SK-N-SH (cell line): ENCODE results near the gene ATN1. TPM values are rescaled to one million over a fixed set of nuclear protein-coding genes. Genes with fewer than 3 reads are reported as not detected.

Experiments
- CTCF ChIA-PET: fragments of 300-600, 350-600 bp; formaldehyde crosslinking; extraction: SDS; loops from one replicate; lab custom pipeline; 2021; lab: Yijun Ruan, JAX
- POLR2A ChIA-PET: fragments of 350-600 bp; sonication (Branson Sonifier 250); formaldehyde crosslinking; extraction: SDS; loops from one replicate; lab custom pipeline; 2020; ENCODE audit warnings: antibody characterized with exemption, inconsistent platforms; lab: Yijun Ruan, JAX
- DNase-seq: peaks from one replicate; pipeline ENCODE4 v3.0.0; 2012
- H2AFZ ChIP-seq: fragments of 200-600 bp; sonication (generic); 2 replicates; pipeline ENCODE4 v1.8.1; 2016; ENCODE audit warnings: antibody characterized with exemption, mild to moderate bottlenecking, low read depth
- H3F3A ChIP-seq: fragments of 200-600 bp; sonication (generic); replicated peaks from 2 replicates; pipeline ENCODE3; 2016; ENCODE audit warnings: antibody characterized with exemption, mild to moderate bottlenecking; ENCODE audit not compliant: insufficient read depth
- H3K27ac ChIP-seq, 2 experiments: fragments of 200-500 bp in 1 of 2; fragments of 200-600 bp in 1 of 2; sonication (Bioruptor generic) in 1 of 2; sonication (generic), shearing (Covaris generic) in 1 of 2; 2 replicates each; pipeline versions ENCODE4 v1.5.1 to v1.6.1; 2014 to 2016; ENCODE audit warnings: low read depth in 2 of 2, inconsistent platforms in 1 of 2, low read length in 1 of 2, mild to moderate bottlenecking in 1 of 2, mixed read lengths in 1 of 2
- H3K27me3 ChIP-seq: fragments of 200-600 bp; sonication (generic), shearing (Covaris generic); 2 replicates; pipeline ENCODE4 v1.6.1; 2016; ENCODE audit warnings: mixed run types; ENCODE audit not compliant: insufficient read depth
- H3K36me3 ChIP-seq, 2 experiments: fragments of 200-500 bp in 1 of 2; fragments of 200-600 bp in 1 of 2; sonication (Bioruptor generic) in 1 of 2; sonication (generic) in 1 of 2; replicated peaks in 1 of 2; 2 replicates each; pipeline versions ENCODE3 to v1.5.1; 2014 to 2016; ENCODE audit warnings: low read length in 1 of 2, mild to moderate bottlenecking in 1 of 2; ENCODE audit not compliant: insufficient read depth in 2 of 2, control insufficient read depth in 1 of 2
- H3K4me1 ChIP-seq, 2 experiments: fragments of 200-500 bp in 1 of 2; fragments of 200-600 bp in 1 of 2; sonication (Bioruptor generic) in 1 of 2; sonication (generic), shearing (Covaris generic) in 1 of 2; 2 replicates each; pipeline versions ENCODE4 v1.5.1 to v1.6.1; 2014 to 2016; ENCODE audit warnings: low read depth in 1 of 2, low read length in 1 of 2, mixed run types in 1 of 2; ENCODE audit not compliant: insufficient read depth in 2 of 2, control insufficient read depth in 1 of 2
- H3K4me2 ChIP-seq: fragments of 200-600 bp; sonication (generic), shearing (Covaris generic); 2 replicates; pipeline ENCODE4 v1.6.1; 2017; ENCODE audit warnings: mixed run types
- H3K4me3 ChIP-seq, 2 experiments: fragments of 200-500 bp in 1 of 2; fragments of 200-600 bp in 1 of 2; sonication (Bioruptor generic) in 1 of 2; sonication (generic), shearing (Covaris generic) in 1 of 2; 2 replicates each; pipeline versions ENCODE4 v1.5.1 to v1.8.1; 2014 to 2016; ENCODE audit warnings: low read depth in 2 of 2, inconsistent platforms in 1 of 2, low read length in 1 of 2, mild to moderate bottlenecking in 1 of 2, mixed read lengths in 1 of 2, moderate library complexity in 1 of 2
- H3K79me2 ChIP-seq: fragments of 200-600 bp; sonication (generic); 2 replicates; pipeline ENCODE4 v1.8.1; 2017; ENCODE audit warnings: mild to moderate bottlenecking; ENCODE audit not compliant: insufficient read depth
- H3K9ac ChIP-seq: fragments of 200-600 bp; sonication (generic); 2 replicates; pipeline ENCODE4 v1.6.1; 2017; ENCODE audit warnings: mixed run types
- H3K9me2 ChIP-seq: fragments of 200-600 bp; sonication (generic); 2 replicates; pipeline ENCODE4 v1.6.1; 2017; ENCODE audit warnings: mixed run types
- H3K9me3 ChIP-seq: fragments of 200-600 bp; sonication (generic); 2 replicates; pipeline ENCODE4 v1.6.1; 2017; ENCODE audit warnings: mixed run types, mild to moderate bottlenecking, moderate library complexity
- H4K20me1 ChIP-seq: fragments of 200-600 bp; sonication (generic); 2 replicates; pipeline ENCODE4 v1.6.1; 2017; ENCODE audit warnings: mild to moderate bottlenecking, mixed run types; ENCODE audit not compliant: insufficient read depth
- CHD2 ChIP-seq: fragments of 150-350 bp; IDR thresholded peaks from 2 replicates; pipeline ENCODE4 v1.6.1; 2018; ENCODE audit warnings: low read length; ENCODE audit not compliant: partially characterized antibody
- EP300 ChIP-seq, 2 experiments: IDR thresholded peaks; 2 replicates each; pipeline versions ENCODE4 v1.4.0 to v1.6.1; 2012; ENCODE audit warnings: borderline replicate concordance in 1 of 2, low read depth in 1 of 2, low read length in 1 of 2
- EZH2phosphoT487 ChIP-seq: fragments of 200-600 bp; sonication (generic); IDR thresholded peaks from 2 replicates; pipeline ENCODE4 v1.6.1; 2017; ENCODE audit warnings: low read depth, mixed run types, mild to moderate bottlenecking, antibody characterized with exemption, moderate library complexity, borderline replicate concordance
- FOSL2 ChIP-seq: IDR thresholded peaks from 2 replicates; pipeline ENCODE4 v1.4.0; 2012; ENCODE audit warnings: low read depth, mild to moderate bottlenecking, moderate library complexity, borderline replicate concordance
- FOXJ3 ChIP-seq: sonication (generic); formaldehyde crosslinking; IDR thresholded peaks from 2 replicates; pipeline ENCODE4 v1.5.1; 2020; ENCODE audit warnings: mild to moderate bottlenecking, missing genetic modification reagents
- GATA2 ChIP-seq: sonication (generic); formaldehyde crosslinking; IDR thresholded peaks from 2 replicates; pipeline ENCODE4 v1.5.0; 2020; ENCODE audit warnings: mild to moderate bottlenecking, missing genetic modification reagents
- JUND ChIP-seq: IDR thresholded peaks from 2 replicates; pipeline ENCODE4 v1.4.0; 2012
- MXI1 ChIP-seq: IDR thresholded peaks from 2 replicates; pipeline ENCODE4 v1.6.1; 2012; ENCODE audit warnings: mild to moderate bottlenecking, low read depth, low read length, improper control_type of control experiment
- NFIC ChIP-seq: IDR thresholded peaks from 2 replicates; pipeline ENCODE4 v1.4.0; 2012; ENCODE audit warnings: borderline replicate concordance
- NRF1 ChIP-seq: IDR thresholded peaks from 2 replicates; pipeline ENCODE4 v1.6.1; 2012; ENCODE audit warnings: low read depth, mild to moderate bottlenecking, low read length
- POLR2AphosphoS5 ChIP-seq: IDR thresholded peaks from 2 replicates; pipeline ENCODE4 v1.6.1; 2012; ENCODE audit warnings: low read depth, low read length
- RCOR1 ChIP-seq: fragments of 150-350 bp; IDR thresholded peaks from 2 replicates; pipeline ENCODE4 v1.6.1; 2017; ENCODE audit warnings: antibody characterized with exemption, low read length
- RFX5 ChIP-seq: IDR thresholded peaks from 2 replicates; pipeline ENCODE4 v1.6.1; 2012; ENCODE audit warnings: mild to moderate bottlenecking, improper control_type of control experiment, low read length
- RXRA ChIP-seq: IDR thresholded peaks from 2 replicates; pipeline ENCODE4 v1.4.0; 2012; ENCODE audit warnings: low read depth, mild to moderate bottlenecking, borderline replicate concordance
- SIN3A ChIP-seq: IDR thresholded peaks from 2 replicates; pipeline ENCODE4 v1.6.1; 2012; ENCODE audit warnings: low read depth, mild to moderate bottlenecking, low read length, moderate library complexity, borderline replicate concordance
- TCF12 ChIP-seq: IDR thresholded peaks from 2 replicates; pipeline ENCODE4 v1.4.0; 2012
- TEAD4 ChIP-seq: IDR thresholded peaks from 2 replicates; pipeline ENCODE4 v1.4.0; 2012; ENCODE audit warnings: mild to moderate bottlenecking, borderline replicate concordance; ENCODE audit not compliant: insufficient read depth
- WGBS: methylation state at CpG from one replicate; pipeline ENCODE4 v1.1.6; 2017; ENCODE audit warnings: low lambda C conversion rate; 5-methylcytosine and 5-hydroxymethylcytosine counted together
- polyA plus RNA-seq, 3 experiments: library from polyadenylated mRNA; depleted of rRNA; stranded (reverse); fragments of >200 nt; gene quantifications; 2 replicates each; pipeline ENCODE4 v1.2.3, GENCODE V29; 2012
- TF ChIP-seq, protein P1 (sequence below): fragments of 150-350 bp; IDR thresholded peaks from 2 replicates; pipeline ENCODE4 v1.6.1; 2016; ENCODE audit warnings: mild to moderate bottlenecking, low read depth, low read length
- TF ChIP-seq, protein P2 (sequence below): fragments of 200-600 bp; sonication (generic); IDR thresholded peaks from 2 replicates; pipeline ENCODE4 v1.6.1; 2017; ENCODE audit warnings: antibody characterized with exemption, mild to moderate bottlenecking, moderate library complexity

Gene ATN1
- polyA plus RNA-seq, 1 of the 3 experiments (the other 2 are of a cell fraction), result 29.3 TPM

DNA sequence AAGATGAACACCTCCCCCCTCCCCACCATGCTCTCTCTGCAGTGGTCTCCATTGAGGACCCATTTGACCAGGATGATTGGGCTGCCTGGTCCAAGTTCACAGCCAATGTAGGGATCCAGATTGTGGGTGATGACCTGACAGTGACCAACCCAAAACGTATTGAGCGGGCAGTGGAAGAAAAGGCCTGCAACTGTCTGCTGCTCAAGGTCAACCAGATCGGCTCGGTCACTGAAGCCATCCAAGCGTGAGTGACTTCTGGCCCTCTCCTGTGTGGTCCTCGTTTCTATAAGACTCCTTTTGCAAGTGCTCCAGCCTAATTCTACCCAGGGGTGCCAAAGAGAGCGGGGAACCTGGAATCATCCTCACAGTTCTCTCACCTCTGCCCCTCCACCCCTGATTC, 6.2 kb upstream of the ATN1 start:
- Histone ChIP-seq H3K4me3 (no peak overlapping the region), H3K9me2 (no peaks in the 10 kb centered on the region), H3K79me2 (peaks cover 3% of the 10 kb centered on the region; the same call in 1 of the 2 replicates), H3K4me1 (peaks cover 22 to 24% of the 10 kb centered on the region in 2 experiments; a peak in 3 of 4 replicates), H3K9me3 (no peaks in the 10 kb centered on the region), H4K20me1 (no peaks in the 10 kb centered on the region), H3K9ac (no peak overlapping the region), H2AFZ (no peak overlapping the region), H3K4me2 (no peak overlapping the region), H3F3A (peaks cover 25% of the 10 kb centered on the region), H3K36me3 (peaks cover 6 to 9% of the 10 kb centered on the region in 2 experiments), H3K27me3 (no peaks in the 10 kb centered on the region), H3K27ac (no peak overlapping the region)
- CTCF ChIA-PET, result interaction anchor here (1.3 to 8.2 kb wide), 5 partner anchors 16 to 49 kb away, joined by 3 to 134 read pairs (median 5); partner anchors contain the start of genes C12orf57, RNU7-1 and SPSB2
- 89% methylated on average over 7 of the region's 7 CpGs for WGBS
- DNase-seq, result no peak
- no peak for TF ChIP-seq FOSL2
- no peak for TF ChIP-seq RCOR1
- no peak for TF ChIP-seq TCF12
- TF ChIP-seq, protein P1, sequence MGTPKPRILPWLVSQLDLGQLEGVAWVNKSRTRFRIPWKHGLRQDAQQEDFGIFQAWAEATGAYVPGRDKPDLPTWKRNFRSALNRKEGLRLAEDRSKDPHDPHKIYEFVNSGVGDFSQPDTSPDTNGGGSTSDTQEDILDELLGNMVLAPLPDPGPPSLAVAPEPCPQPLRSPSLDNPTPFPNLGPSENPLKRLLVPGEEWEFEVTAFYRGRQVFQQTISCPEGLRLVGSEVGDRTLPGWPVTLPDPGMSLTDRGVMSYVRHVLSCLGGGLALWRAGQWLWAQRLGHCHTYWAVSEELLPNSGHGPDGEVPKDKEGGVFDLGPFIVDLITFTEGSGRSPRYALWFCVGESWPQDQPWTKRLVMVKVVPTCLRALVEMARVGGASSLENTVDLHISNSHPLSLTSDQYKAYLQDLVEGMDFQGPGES, result no peak
- TF ChIP-seq CHD2, result no peak
- TF ChIP-seq POLR2AphosphoS5, result no peak
- no peak for TF ChIP-seq EZH2phosphoT487
- no peak for TF ChIP-seq EP300 (IDR thresholded peaks at IDR 0.05; ENCODE audit: borderline replicate concordance in 1 of 2, low read depth in 1 of 2, low read length in 1 of 2)
- TF ChIP-seq SIN3A, result no peak
- POLR2A ChIA-PET, result interaction anchor here (0.9 to 1.4 kb wide), 4 partner anchors 9 to 40 kb away, joined by 3 to 5 read pairs (median 3); no protein-coding TSS in a partner anchor

GRCh38 chr12:6921996-6922946, 5.5 kb upstream of the ATN1 start:
- Histone ChIP-seq H3K79me2 (peaks cover 11% of the 10 kb centered on the region), H3K9me3 (no peaks in the 10 kb centered on the region), H3K9ac (no peak overlapping the region), H3F3A (peaks cover 30% of the 10 kb centered on the region), H3K9me2 (no peaks in the 10 kb centered on the region), H3K4me3 (no peak overlapping the region), H3K4me1 (peaks cover 26% of the 10 kb centered on the region in 2 experiments; a peak in 3 of 4 replicates), H3K4me2 (no peak overlapping the region), H2AFZ (no peak overlapping the region), H3K36me3 (peaks cover 6 to 7% of the 10 kb centered on the region in 2 experiments), H4K20me1 (no peaks in the 10 kb centered on the region), H3K27me3 (no peaks in the 10 kb centered on the region), H3K27ac (no peak overlapping the region)
- DNase-seq, result no peak
- CTCF ChIA-PET, result interaction anchor here (1.1 to 8.2 kb wide), 6 partner anchors 15 to 171 kb away, joined by 3 to 134 read pairs (median 11); partner anchors contain the start of genes C12orf57, C1R, RNU7-1 and SPSB2
- POLR2A ChIA-PET, result interaction anchor here (0.9 to 1.4 kb wide), 4 partner anchors 10 to 39 kb away, joined by 3 to 5 read pairs (median 3); no protein-coding TSS in a partner anchor
- WGBS, result 91% methylated on average over 9 of the region's 9 CpGs
- TF ChIP-seq, protein P1, result no peak
- TF ChIP-seq TEAD4, result no peak
- TF ChIP-seq NFIC, result no peak
- no peak for TF ChIP-seq JUND
- no peak for TF ChIP-seq EP300 (IDR thresholded peaks at IDR 0.05; ENCODE audit: borderline replicate concordance in 1 of 2, low read depth in 1 of 2, low read length in 1 of 2)
- no peak for TF ChIP-seq GATA2 (CRISPR knock-in tag)
- TF ChIP-seq, protein P2, sequence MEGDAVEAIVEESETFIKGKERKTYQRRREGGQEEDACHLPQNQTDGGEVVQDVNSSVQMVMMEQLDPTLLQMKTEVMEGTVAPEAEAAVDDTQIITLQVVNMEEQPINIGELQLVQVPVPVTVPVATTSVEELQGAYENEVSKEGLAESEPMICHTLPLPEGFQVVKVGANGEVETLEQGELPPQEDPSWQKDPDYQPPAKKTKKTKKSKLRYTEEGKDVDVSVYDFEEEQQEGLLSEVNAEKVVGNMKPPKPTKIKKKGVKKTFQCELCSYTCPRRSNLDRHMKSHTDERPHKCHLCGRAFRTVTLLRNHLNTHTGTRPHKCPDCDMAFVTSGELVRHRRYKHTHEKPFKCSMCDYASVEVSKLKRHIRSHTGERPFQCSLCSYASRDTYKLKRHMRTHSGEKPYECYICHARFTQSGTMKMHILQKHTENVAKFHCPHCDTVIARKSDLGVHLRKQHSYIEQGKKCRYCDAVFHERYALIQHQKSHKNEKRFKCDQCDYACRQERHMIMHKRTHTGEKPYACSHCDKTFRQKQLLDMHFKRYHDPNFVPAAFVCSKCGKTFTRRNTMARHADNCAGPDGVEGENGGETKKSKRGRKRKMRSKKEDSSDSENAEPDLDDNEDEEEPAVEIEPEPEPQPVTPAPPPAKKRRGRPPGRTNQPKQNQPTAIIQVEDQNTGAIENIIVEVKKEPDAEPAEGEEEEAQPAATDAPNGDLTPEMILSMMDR, result no peak
- TF ChIP-seq MXI1, result no peak
- no peak for TF ChIP-seq CHD2
- TF ChIP-seq POLR2AphosphoS5, result no peak
- no peak for TF ChIP-seq RFX5
- no peak for TF ChIP-seq NRF1
- no peak for TF ChIP-seq RXRA
- no peak for TF ChIP-seq TCF12
- TF ChIP-seq FOXJ3, result no peak
